Dendritic cell treated with granulocyte-macrophage colony-stimulating factor and Interleukin-4, amounts not matched to agents 40 ng/mL and 50 ng/mL, for 4 days (primary cell): ENCODE measurements around the gene SLC6A1.

Experiments used
- H3K27ac Mint-ChIP-seq: one replicate; pipeline ENCODE4 v1.8.0; 2022; ENCODE audit warnings: mild to moderate bottlenecking, mixed read lengths
- H3K27me3 Mint-ChIP-seq: one replicate; pipeline ENCODE4 v1.8.0; 2022; ENCODE audit warnings: mild to moderate bottlenecking, mixed read lengths
- H3K36me3 Mint-ChIP-seq: one replicate; pipeline ENCODE4 v1.8.0; 2022; ENCODE audit warnings: low read depth, mixed read lengths
- H3K4me1 Mint-ChIP-seq: one replicate; pipeline ENCODE4 v1.8.0; 2022; ENCODE audit warnings: low read depth, mixed read lengths
- H3K4me3 Mint-ChIP-seq: one replicate; pipeline ENCODE4 v1.8.0; 2022; ENCODE audit warnings: mild to moderate bottlenecking, moderate library complexity, mixed read lengths
- H3K9me3 Mint-ChIP-seq: one replicate; pipeline ENCODE4 v1.8.0; 2022; ENCODE audit warnings: mixed read lengths
- intact Hi-C: fragments of 100-400 bp; cut with micrococcal nuclease; formaldehyde crosslinking; loops from one replicate; pipeline ENCODE4 v1.15.0; 2022

SLC6A1 gene

GRCh38 chr3:10992943-10993728, 588 bp downstream of the SLC6A1 start:
- intact Hi-C loops = no loop called here
- no peak overlapping the region for H3K4me3 Mint-ChIP-seq
- H3K27ac Mint-ChIP-seq = no peak overlapping the region
- H3K36me3 Mint-ChIP-seq = no peaks in the 10 kb centered on the region
- H3K4me1 Mint-ChIP-seq = peaks cover 6% of the 10 kb centered on the region
- H3K9me3 Mint-ChIP-seq = no peaks in the 10 kb centered on the region
- peaks cover 78% of the 10 kb centered on the region for H3K27me3 Mint-ChIP-seq

- Mint-ChIP-seq H3K4me3 (no peak overlapping the region), H3K27ac (no peak overlapping the region), H3K27me3 (peaks cover 81% of the 10 kb centered on the region), H3K36me3 (no peaks in the 10 kb centered on the region), H3K9me3 (no peaks in the 10 kb centered on the region), H3K4me1 (peaks cover 6% of the 10 kb centered on the region)
- intact Hi-C loops = no loop called here
These were observed 1.1 kb downstream of the SLC6A1 start for GRCh38 chr3:10993729-10994065.

DNA sequence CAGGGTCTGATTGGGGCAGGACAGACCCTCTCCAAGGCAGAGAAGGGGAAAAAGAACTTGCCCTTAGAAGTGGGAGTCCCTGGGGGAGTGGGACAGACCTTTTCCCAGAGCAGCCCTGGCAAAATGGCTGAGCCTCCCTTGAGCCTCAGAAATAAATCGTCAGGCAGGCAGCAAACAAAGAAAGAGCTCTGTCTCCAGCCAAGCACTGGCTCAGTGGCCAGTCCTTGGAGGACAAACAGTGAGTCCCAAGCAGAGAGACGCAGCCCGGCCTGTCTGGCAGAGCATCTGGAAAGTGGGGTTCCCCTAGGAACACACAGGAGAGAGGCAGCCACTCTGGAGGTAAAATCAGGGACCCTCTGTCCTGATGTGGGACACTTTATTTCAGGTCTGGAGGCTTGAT, 1.8 kb downstream of the SLC6A1 start:
- intact Hi-C loops = no loop called here
- Mint-ChIP-seq H3K4me3 (no peak overlapping the region), H3K36me3 (no peaks in the 10 kb centered on the region), H3K9me3 (no peaks in the 10 kb centered on the region), H3K27ac (no peak overlapping the region), H3K4me1 (peaks cover 6% of the 10 kb centered on the region), H3K27me3 (peaks cover 78% of the 10 kb centered on the region)

DNA sequence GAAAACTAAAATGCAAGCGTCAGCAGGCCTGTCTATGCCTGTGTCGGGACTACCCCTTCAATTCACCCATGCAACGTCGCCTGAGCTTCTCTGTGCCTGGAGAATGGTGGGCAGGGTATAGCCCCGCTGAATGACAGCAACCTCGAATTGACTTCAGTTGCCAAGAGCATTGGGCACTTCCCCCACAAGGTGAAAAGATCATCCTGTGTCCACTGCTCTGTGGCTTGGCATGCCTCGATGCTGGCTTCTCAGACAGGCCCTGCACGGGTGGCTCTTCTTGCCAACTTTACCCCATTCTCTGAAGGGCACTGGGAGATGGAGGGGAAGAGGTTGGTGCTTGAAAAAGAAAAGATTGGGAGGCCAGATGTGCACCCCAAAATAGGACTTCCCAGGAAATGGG, 3.3 kb downstream of the SLC6A1 start:
- Mint-ChIP-seq H3K36me3 (no peaks in the 10 kb centered on the region), H3K27ac (no peak overlapping the region), H3K9me3 (no peaks in the 10 kb centered on the region), H3K4me3 (no peak overlapping the region), H3K4me1 (peaks cover 6% of the 10 kb centered on the region), H3K27me3 (peaks cover 76% of the 10 kb centered on the region)
- intact Hi-C loops = no loop called here

DNA sequence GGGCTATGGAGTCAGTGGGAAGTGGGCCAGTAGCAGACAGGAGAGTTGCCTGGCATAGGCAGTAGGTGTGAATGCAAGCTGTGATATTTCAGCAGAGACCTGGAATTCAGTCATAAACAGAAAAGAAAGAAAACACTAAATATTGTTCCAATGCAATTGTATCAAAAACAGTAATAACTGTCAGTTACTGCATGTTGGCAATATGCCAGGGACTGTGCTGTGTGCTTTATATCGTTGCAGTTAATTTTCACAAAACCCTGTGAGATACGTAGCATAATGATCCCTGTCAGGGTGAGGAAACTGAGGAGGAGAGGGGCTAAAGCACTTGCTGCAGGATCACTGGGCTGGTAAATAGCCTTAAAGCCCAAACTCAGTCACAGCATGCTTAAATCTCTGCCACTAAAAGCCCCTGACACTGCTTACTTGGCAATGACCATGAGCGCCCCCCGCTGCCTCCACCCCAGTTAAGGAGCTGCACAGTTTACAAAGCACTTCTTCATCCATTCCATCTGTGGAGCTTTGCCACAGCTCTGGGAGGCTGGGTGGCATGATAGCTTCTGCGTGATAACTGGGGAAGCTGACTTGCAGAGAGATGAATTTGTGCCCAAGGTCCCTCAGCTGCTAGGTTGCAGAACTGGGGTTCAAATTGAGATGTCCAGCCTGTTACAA, 3.9 kb downstream of the SLC6A1 start:
- no peaks in the 10 kb centered on the region for H3K36me3 Mint-ChIP-seq
- H3K27ac Mint-ChIP-seq = no peak overlapping the region
- peaks cover 74% of the 10 kb centered on the region for H3K27me3 Mint-ChIP-seq
- no peak overlapping the region for H3K4me3 Mint-ChIP-seq
- peaks cover 6% of the 10 kb centered on the region for H3K4me1 Mint-ChIP-seq
- no peaks in the 10 kb centered on the region for H3K9me3 Mint-ChIP-seq
- intact Hi-C loops = no loop called here

GRCh38 chr3:10997196-10997595, 4.6 kb downstream of the SLC6A1 start:
- intact Hi-C loops = no loop called here
- Mint-ChIP-seq H3K36me3 (no peaks in the 10 kb centered on the region), H3K27me3 (peaks cover 67% of the 10 kb centered on the region), H3K4me1 (peaks cover 2% of the 10 kb centered on the region), H3K4me3 (no peak overlapping the region), H3K9me3 (no peaks in the 10 kb centered on the region), H3K27ac (no peak overlapping the region)

- Mint-ChIP-seq H3K4me3 (no peak overlapping the region), H3K27me3 (peaks cover 62% of the 10 kb centered on the region), H3K4me1 (no peaks in the 10 kb centered on the region), H3K27ac (no peak overlapping the region), H3K9me3 (no peaks in the 10 kb centered on the region), H3K36me3 (no peaks in the 10 kb centered on the region)
- intact Hi-C loops = no loop called here
These were observed 6.0 kb downstream of the SLC6A1 start for GRCh38 chr3:10998542-10998941.

DNA sequence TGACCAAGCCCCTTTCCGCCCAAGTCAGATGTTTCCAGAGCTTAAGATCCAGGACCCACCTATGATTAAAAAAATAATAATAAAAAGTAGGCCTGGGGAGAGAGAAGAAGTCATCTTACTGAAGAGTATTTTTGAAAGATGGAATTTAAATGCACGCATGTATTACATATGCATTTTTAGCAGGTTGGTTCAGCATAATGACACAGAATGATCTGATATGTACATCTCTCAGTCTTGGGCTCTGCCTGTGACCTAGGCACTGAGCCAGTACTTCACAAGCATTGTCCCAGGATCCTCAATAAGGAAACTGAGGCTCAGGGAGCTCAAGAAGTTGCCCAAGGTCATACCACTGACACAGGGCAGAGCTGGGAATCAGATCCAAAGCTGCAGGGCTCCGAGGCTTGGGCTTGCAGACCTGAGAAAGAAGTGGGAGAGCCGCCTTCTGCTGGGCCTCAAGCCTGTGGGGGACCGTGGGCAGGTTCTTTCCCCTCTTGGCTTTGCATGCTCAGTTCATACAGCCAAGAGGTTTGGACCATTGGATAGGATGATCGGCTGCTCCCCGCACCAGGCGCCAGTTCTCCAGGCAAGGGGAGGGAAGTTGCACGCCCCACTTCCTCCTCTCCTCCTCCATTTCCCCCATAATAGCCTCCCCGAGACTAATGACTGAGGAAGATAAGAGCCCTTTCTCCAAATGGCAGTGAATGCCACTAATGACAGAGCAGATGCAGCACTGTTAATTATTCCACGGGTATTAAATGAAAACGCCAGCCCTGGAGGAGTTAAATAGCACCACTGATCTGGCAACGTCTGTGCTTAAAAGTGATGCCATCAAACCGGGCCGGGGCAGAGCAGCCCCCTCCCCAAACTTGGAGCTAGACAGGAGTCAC, 6.9 kb downstream of the SLC6A1 start:
- no peaks in the 10 kb centered on the region for H3K36me3 Mint-ChIP-seq
- intact Hi-C loops = no loop called here
- no peaks in the 10 kb centered on the region for H3K9me3 Mint-ChIP-seq
- no peak overlapping the region for H3K4me3 Mint-ChIP-seq
- H3K4me1 Mint-ChIP-seq = no peaks in the 10 kb centered on the region
- H3K27ac Mint-ChIP-seq = no peak overlapping the region
- peaks cover 54% of the 10 kb centered on the region for H3K27me3 Mint-ChIP-seq

GRCh38 chr3:11000528-11000927, 8.0 kb downstream of the SLC6A1 start:
- no peak overlapping the region for H3K4me3 Mint-ChIP-seq
- H3K9me3 Mint-ChIP-seq = no peaks in the 10 kb centered on the region
- H3K27ac Mint-ChIP-seq = no peak overlapping the region
- H3K4me1 Mint-ChIP-seq = no peaks in the 10 kb centered on the region
- H3K36me3 Mint-ChIP-seq = no peaks in the 10 kb centered on the region
- peaks cover 51% of the 10 kb centered on the region for H3K27me3 Mint-ChIP-seq
- intact Hi-C loops = no loop called here

DNA sequence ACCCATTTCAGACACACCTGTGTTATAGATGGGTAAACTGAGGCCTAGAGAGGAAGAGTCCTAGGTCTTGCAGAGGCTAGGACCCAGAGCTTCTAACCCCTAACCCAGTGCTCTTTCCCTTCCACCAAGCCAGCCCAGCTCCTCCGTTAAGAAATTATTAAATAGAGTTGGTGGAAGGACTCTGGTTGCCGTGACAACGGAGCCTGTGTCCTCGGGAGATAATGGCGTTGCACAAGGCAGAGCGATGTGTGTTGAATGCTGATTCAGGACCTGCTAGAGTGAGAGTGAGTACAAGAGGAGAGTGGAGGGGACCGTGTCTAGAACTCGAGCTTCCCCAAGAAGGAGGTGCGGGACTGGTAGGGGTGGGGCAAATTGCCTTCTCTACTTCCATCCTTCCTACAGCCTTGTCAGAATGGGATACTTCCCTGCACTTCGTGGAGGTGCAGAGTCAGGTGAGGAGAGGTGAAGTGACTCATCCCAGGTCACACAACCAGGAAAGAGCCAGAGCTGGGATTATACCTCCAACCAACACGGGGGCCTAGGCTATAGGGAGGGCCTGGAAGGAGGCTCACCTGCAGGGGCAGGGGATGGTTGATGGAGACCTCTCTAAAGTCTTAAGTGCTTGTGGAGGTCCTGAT, 8.6 kb downstream of the SLC6A1 start:
- intact Hi-C loops = no loop called here
- Mint-ChIP-seq H3K4me1 (no peaks in the 10 kb centered on the region), H3K36me3 (no peaks in the 10 kb centered on the region), H3K27me3 (peaks cover 48% of the 10 kb centered on the region), H3K27ac (no peak overlapping the region), H3K9me3 (no peaks in the 10 kb centered on the region), H3K4me3 (no peak overlapping the region)

DNA sequence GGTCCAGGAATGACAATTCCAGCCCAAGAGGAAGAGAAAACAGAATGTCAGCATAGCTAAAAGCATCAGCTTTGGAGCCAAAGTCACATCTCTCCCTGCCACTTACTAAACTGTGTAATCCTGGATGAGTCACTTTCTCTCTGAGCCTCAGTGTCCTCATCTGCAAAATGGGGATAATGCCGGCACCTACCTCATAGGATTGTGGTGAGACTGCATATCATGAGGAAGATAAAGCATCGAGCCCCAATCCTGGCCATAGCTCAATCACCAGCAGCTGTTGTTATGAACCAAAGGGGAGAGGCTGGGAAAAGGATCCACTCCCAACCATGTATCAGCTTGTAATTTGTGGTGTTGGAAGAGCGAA, 9.1 kb downstream of the SLC6A1 start:
- no peaks in the 10 kb centered on the region for H3K36me3 Mint-ChIP-seq
- H3K4me3 Mint-ChIP-seq = no peak overlapping the region
- no peak overlapping the region for H3K27ac Mint-ChIP-seq
- H3K4me1 Mint-ChIP-seq = no peaks in the 10 kb centered on the region
- no peaks in the 10 kb centered on the region for H3K9me3 Mint-ChIP-seq
- H3K27me3 Mint-ChIP-seq = peaks cover 47% of the 10 kb centered on the region
- intact Hi-C loops = no loop called here

DNA sequence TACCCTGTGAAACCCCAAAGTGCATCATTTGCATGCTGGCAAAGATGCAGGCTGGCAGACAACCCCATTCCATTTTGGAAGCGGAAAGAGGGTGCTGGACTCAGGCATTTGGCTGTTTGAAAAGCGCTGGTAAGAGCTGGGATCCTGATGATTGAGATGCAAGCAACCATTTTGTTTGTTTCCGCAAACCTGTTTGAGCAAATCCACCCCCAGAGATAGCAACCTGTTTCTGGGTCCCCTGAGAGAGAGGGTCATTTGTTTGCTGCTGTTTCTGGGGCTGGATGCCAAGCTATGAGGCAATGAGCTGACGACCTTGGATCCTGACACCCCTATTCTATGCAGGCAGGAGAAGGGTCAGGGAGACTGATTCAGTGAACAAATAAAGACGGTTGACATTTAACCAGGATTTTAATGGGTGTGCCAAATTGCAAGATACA, 9.8 kb downstream of the SLC6A1 start:
- Mint-ChIP-seq H3K9me3 (no peaks in the 10 kb centered on the region), H3K4me1 (no peaks in the 10 kb centered on the region), H3K27me3 (peaks cover 44% of the 10 kb centered on the region), H3K27ac (no peak overlapping the region), H3K36me3 (no peaks in the 10 kb centered on the region), H3K4me3 (no peak overlapping the region)
- intact Hi-C loops = no loop called here

- H3K27me3 Mint-ChIP-seq = peaks cover 34% of the 10 kb centered on the region
- no peaks in the 10 kb centered on the region for H3K36me3 Mint-ChIP-seq
- no peak overlapping the region for H3K4me3 Mint-ChIP-seq
- no peaks in the 10 kb centered on the region for H3K4me1 Mint-ChIP-seq
- intact Hi-C loops = no loop called here
- H3K9me3 Mint-ChIP-seq = no peaks in the 10 kb centered on the region
- H3K27ac Mint-ChIP-seq = no peak overlapping the region
These were observed 12.0 kb downstream of the SLC6A1 start for GRCh38 chr3:11004563-11004962.
